OCI-LY3 (cell line): ENCODE data around the gene KLHL29.

ENCODE experiments used
- H2AFZ ChIP-seq: fragments of 200-600, 300-600 bp; shearing (Covaris generic); 2 replicates; pipeline ENCODE4 v1.6.0; 2014; ENCODE audit warnings: antibody characterized with exemption, low read depth, low read length
- H3K27ac ChIP-seq: fragments of 200-600, 300-600 bp; sonication (generic); 2 replicates; pipeline ENCODE4 v1.5.1; 2014; ENCODE audit warnings: mild to moderate bottlenecking, low read length, moderate library complexity, mixed read lengths
- H3K27me3 ChIP-seq: fragments of 200-600, 300-600 bp; sonication (generic); 2 replicates; pipeline ENCODE4 v1.6.1; 2014; ENCODE audit warnings: low read depth, low read length, mixed read lengths
- H3K36me3 ChIP-seq: fragments of 200-600, 300-600 bp; sonication (generic); replicated peaks from 2 replicates; pipeline ENCODE3; 2014; ENCODE audit warnings: low read depth, low read length, mixed read lengths
- H3K4me1 ChIP-seq: fragments of 300-600, 200-600 bp; sonication (generic); 2 replicates; pipeline ENCODE4 v1.6.1; 2014; ENCODE audit warnings: low read length, mixed read lengths
- H3K4me2 ChIP-seq: fragments of 200-600, 300-600 bp; sonication (generic); 2 replicates; pipeline ENCODE4 v1.6.1; 2014; ENCODE audit warnings: low read length, mixed read lengths
- H3K4me3 ChIP-seq: fragments of 300-600, 200-600 bp; sonication (generic); 2 replicates; pipeline ENCODE4 v1.5.1; 2014; ENCODE audit warnings: antibody characterized with exemption, mild to moderate bottlenecking, low read length, moderate library complexity
- H3K79me2 ChIP-seq: fragments of 300-600, 200-600 bp; shearing (Covaris generic); 2 replicates; pipeline ENCODE4 v1.6.1; 2014; ENCODE audit warnings: mild to moderate bottlenecking, low read length, mixed read lengths
- H3K9ac ChIP-seq: fragments of 300-600, 200-600 bp; shearing (Covaris generic); 2 replicates; pipeline ENCODE4 v1.6.0; 2014; ENCODE audit warnings: mild to moderate bottlenecking, low read length, moderate library complexity
- H3K9me3 ChIP-seq: fragments of 200-600, 300-600 bp; shearing (Covaris generic); 2 replicates; pipeline ENCODE4 v1.6.1; 2014; ENCODE audit warnings: low read length, mixed read lengths; ENCODE audit not compliant: insufficient read depth
- H4K20me1 ChIP-seq: fragments of 200-600, 300-600 bp; sonication (generic); 2 replicates; pipeline ENCODE4 v1.6.1; 2016; ENCODE audit warnings: low read length, mixed read lengths; ENCODE audit not compliant: insufficient read depth
- EZH2phosphoT487 ChIP-seq: fragments of 200-600 bp; shearing (Covaris generic); IDR thresholded peaks from 2 replicates; pipeline ENCODE4 v1.6.1; 2018; ENCODE audit warnings: antibody characterized with exemption, mixed run types, low read depth
- TF ChIP-seq, protein P1 (sequence below): fragments of 200-600, 300-600 bp; sonication (generic); IDR thresholded peaks from 2 replicates; pipeline ENCODE4 v1.5.1; 2014; ENCODE audit warnings: antibody characterized with exemption, low read length, low read depth

KLHL29 gene

DNA sequence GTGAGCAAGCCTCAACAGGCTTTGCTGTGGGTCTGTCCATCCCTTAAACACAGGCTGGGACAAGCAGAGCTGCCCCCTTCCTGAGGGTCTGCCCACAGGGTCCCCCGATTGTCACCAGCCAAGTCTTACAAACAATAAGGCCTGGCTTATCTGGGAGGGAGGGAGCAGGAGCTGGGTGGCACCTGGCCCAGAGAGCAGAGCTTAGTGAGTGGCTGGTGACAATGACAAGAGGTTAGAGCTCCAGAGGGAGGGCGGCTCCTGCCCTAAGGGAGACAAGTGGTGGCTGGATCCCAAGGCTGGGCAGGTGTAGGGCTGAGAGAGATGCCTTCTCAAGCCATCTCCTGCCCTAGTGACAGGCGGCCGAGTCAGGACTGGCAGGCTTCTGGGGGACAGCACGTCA lies 125.5 kb downstream of the KLHL29 start:
- TF ChIP-seq, protein P1, sequence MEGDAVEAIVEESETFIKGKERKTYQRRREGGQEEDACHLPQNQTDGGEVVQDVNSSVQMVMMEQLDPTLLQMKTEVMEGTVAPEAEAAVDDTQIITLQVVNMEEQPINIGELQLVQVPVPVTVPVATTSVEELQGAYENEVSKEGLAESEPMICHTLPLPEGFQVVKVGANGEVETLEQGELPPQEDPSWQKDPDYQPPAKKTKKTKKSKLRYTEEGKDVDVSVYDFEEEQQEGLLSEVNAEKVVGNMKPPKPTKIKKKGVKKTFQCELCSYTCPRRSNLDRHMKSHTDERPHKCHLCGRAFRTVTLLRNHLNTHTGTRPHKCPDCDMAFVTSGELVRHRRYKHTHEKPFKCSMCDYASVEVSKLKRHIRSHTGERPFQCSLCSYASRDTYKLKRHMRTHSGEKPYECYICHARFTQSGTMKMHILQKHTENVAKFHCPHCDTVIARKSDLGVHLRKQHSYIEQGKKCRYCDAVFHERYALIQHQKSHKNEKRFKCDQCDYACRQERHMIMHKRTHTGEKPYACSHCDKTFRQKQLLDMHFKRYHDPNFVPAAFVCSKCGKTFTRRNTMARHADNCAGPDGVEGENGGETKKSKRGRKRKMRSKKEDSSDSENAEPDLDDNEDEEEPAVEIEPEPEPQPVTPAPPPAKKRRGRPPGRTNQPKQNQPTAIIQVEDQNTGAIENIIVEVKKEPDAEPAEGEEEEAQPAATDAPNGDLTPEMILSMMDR, result no peak
- no peak for TF ChIP-seq EZH2phosphoT487
- no peak overlapping the region for H3K4me2 ChIP-seq
- no peak overlapping the region for H3K27ac ChIP-seq
- H3K4me1 ChIP-seq, result no peaks in the 10 kb centered on the region
- H3K9me3 ChIP-seq, result no peaks in the 10 kb centered on the region
- H3K79me2 ChIP-seq, result no peaks in the 10 kb centered on the region
- H3K4me3 ChIP-seq, result no peak overlapping the region
- peaks cover 12% of the 10 kb centered on the region for H3K27me3 ChIP-seq
- no peak overlapping the region for H2AFZ ChIP-seq
- no peaks in the 10 kb centered on the region for H4K20me1 ChIP-seq
- no peaks in the 10 kb centered on the region for H3K36me3 ChIP-seq
- H3K9ac ChIP-seq, result no peak overlapping the region

DNA sequence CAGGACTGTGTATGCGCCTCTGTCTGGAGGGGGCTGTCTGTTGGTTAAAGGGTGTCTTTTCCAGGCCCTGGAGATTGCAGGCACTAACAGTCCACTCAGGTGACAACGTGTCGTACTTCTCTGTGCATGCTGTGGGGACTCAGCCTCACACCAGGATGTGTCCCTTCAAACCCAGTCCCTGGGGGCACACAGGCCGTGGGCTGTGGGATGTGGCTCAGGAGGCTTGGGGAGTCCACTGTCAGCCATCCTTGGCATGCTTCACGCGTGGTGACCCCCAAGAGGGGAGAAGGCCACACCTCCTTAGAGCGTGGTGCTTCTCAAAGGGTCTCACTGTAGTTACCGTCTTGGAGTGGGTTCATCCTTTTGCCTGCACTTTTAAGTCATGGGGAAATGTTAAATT lies 127.8 kb downstream of the KLHL29 start:
- Histone ChIP-seq H3K4me1 (no peaks in the 10 kb centered on the region), H2AFZ (no peak overlapping the region), H3K4me2 (no peak overlapping the region), H3K9me3 (no peaks in the 10 kb centered on the region), H3K27ac (no peak overlapping the region), H4K20me1 (no peaks in the 10 kb centered on the region), H3K79me2 (no peaks in the 10 kb centered on the region), H3K36me3 (no peaks in the 10 kb centered on the region), H3K27me3 (peaks cover 15% of the 10 kb centered on the region), H3K9ac (no peak overlapping the region), H3K4me3 (no peak overlapping the region)
- TF ChIP-seq, protein P1, result no peak
- TF ChIP-seq EZH2phosphoT487, result no peak

DNA sequence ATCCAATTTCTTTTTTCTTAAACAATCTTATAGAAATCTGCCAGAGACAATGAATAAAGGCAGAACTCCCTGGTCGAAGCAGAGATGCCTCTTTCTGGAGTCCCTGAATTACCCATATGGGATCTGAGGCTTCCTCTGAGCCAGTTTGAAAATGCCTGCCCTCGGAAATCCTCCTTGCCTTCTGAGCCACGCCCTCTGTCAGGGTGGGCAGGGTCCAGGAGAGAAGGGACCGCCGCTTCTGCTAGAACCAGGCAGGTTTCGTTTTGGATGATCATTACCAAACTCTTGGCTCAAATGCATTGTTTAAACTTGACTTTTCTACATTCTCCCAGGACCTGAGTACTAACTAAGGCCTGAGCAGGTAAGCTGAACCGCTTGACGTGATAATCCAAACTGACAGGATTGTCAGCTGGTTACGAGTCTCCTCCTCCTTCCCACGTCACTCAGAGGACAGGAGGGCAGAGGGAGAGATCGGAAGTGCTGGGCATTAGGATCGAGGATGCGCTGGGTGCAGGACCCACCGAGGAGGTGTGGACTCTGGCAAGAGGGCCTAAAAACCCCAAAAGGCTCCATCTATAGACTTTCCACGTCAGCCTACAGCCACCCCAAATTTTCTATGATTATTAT lies 128.4 kb downstream of the KLHL29 start:
- Histone ChIP-seq H3K27ac (no peak overlapping the region), H3K4me2 (no peak overlapping the region), H2AFZ (no peak overlapping the region), H3K4me3 (no peak overlapping the region), H3K9ac (no peak overlapping the region), H3K9me3 (no peaks in the 10 kb centered on the region), H3K79me2 (no peaks in the 10 kb centered on the region), H4K20me1 (no peaks in the 10 kb centered on the region), H3K36me3 (no peaks in the 10 kb centered on the region), H3K4me1 (no peaks in the 10 kb centered on the region), H3K27me3 (peaks cover 15% of the 10 kb centered on the region)
- TF ChIP-seq, protein P1, result no peak
- TF ChIP-seq EZH2phosphoT487, result no peak

DNA sequence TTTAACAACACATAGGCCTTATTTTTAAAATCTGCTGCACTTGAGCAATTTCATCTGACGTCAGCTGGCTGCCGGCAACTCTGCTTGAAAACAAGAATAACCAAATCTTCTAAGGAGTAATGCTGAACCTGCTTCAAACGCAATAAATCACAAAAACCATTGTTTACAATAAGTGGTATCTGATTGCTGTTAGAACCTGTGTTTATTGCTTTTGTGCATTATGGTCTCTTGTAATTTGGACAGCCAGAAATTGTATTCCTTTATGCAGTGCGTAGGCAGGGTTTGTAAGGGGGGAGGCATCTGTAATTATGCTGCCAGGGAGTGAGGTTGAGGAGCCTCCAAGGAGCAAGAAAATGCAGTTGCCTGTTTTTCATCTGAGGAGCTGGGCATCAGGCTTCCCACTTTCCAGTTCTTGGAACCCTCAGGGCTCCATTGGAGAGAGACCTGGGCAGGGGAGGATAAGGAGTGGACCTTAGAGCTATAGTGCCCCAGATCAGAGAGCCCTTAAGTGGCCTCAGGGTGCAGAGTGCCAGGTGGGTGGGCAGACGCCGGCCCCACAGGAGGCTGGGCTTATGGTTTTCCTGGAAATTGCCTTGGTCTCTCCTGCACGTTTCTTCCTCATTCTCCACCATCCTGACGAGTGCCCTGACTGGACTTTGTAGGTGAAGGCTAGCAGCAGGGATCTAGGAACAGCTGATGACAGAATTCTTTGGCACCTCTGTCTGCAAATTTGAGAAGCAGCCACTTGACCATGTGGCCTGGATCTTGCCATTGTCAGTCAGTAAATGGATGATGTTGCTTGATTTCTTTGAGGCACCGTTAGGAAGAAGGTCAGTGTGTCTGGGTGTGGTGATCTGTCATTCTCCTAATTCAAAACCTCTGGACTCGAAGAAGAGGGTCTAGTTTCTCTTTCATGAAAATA lies 129.2 kb downstream of the KLHL29 start:
- Histone ChIP-seq H3K9ac (no peak overlapping the region), H3K4me1 (no peaks in the 10 kb centered on the region)

More for the DNA sequence above, 129.2 kb downstream of the KLHL29 start:
- H4K20me1 ChIP-seq, result no peaks in the 10 kb centered on the region
- H2AFZ ChIP-seq, result no peak overlapping the region
- no peak overlapping the region for H3K4me2 ChIP-seq
- H3K27ac ChIP-seq, result no peak overlapping the region
- no peak overlapping the region for H3K4me3 ChIP-seq
- H3K36me3 ChIP-seq, result no peaks in the 10 kb centered on the region
- no peaks in the 10 kb centered on the region for H3K79me2 ChIP-seq
- H3K9me3 ChIP-seq, result no peaks in the 10 kb centered on the region
- TF ChIP-seq EZH2phosphoT487, result no peak
- TF ChIP-seq, protein P1, result no peak
- peaks cover 15% of the 10 kb centered on the region for H3K27me3 ChIP-seq
